GM12878 (cell line): ENCODE measurements around the gene C19orf47. TPM values are rescaled to one million over a fixed set of nuclear protein-coding genes. Genes with fewer than 3 reads are reported as not detected.

Experiments used
- ASH2L ChIP-seq: fragments of 300-600, 200-600 bp; sonication (generic); IDR thresholded peaks from 2 replicates; pipeline ENCODE4 v1.6.1; 2017; ENCODE audit warnings: low read depth, mild to moderate bottlenecking, borderline replicate concordance
- GATAD2B ChIP-seq: fragments of 450-650 bp; conservative IDR thresholded peaks from 2 replicates; pipeline ENCODE4 v1.6.1; 2017; ENCODE audit warnings: low read depth, mild to moderate bottlenecking, moderate library complexity
- HDAC6 ChIP-seq: fragments of 200-600 bp; sonication (generic); IDR thresholded peaks from one replicate; pipeline ENCODE4 v1.8.0; 2017; ENCODE audit warnings: antibody characterized with exemption; ENCODE audit not compliant: unreplicated experiment
- IRF4 ChIP-seq: IDR thresholded peaks from 2 replicates; pipeline ENCODE4 v1.6.1; 2011; ENCODE audit warnings: low read depth, low read length
- MTA3 ChIP-seq: IDR thresholded peaks from 2 replicates; pipeline ENCODE4 v1.6.1; 2012; ENCODE audit warnings: low read length, inconsistent platforms, borderline replicate concordance
- NFIC ChIP-seq: IDR thresholded peaks from 2 replicates; pipeline ENCODE4 v1.6.1; 2012; ENCODE audit warnings: low read depth, mild to moderate bottlenecking, inconsistent platforms, low read length, moderate library complexity
- NFYA ChIP-seq: IDR thresholded peaks from 2 replicates; pipeline ENCODE4 v1.6.1; 2011; ENCODE audit warnings: low read depth, mild to moderate bottlenecking, low read length, improper control_type of control experiment, borderline replicate concordance
- NR2C2 ChIP-seq: IDR thresholded peaks from 2 replicates; pipeline ENCODE4 v1.6.1; 2011; ENCODE audit warnings: borderline replicate concordance, low read depth; ENCODE audit not compliant: control insufficient read depth, insufficient read length
- PAX5 ChIP-seq: IDR thresholded peaks from 2 replicates; pipeline ENCODE4 v1.6.1; 2011; ENCODE audit warnings: low read depth, low read length, borderline replicate concordance
- PRDM15 ChIP-seq: fragments of 450-650 bp; formaldehyde crosslinking; IDR thresholded peaks from 2 replicates; pipeline ENCODE4 v1.4.0; 2020; ENCODE audit warnings: mild to moderate bottlenecking, moderate library complexity
- RAD21 ChIP-seq: IDR thresholded peaks from 2 replicates; pipeline ENCODE4 v1.6.1; 2011; ENCODE audit warnings: mild to moderate bottlenecking, low read depth, low read length, moderate library complexity; ENCODE audit not compliant: insufficient read depth
- RBBP5 ChIP-seq: fragments of 200-600 bp; sonication (generic); conservative IDR thresholded peaks from 2 replicates; pipeline ENCODE4 v1.6.1; 2016
- SMAD5 ChIP-seq: IDR thresholded peaks from 2 replicates; pipeline ENCODE4 v1.6.1; 2016; ENCODE audit warnings: antibody characterized with exemption, low read depth
- SMC3 ChIP-seq: IDR thresholded peaks from 2 replicates; pipeline ENCODE4 v1.6.1; 2011; ENCODE audit warnings: low read length, improper control_type of control experiment, borderline replicate concordance
- USF1 ChIP-seq: IDR thresholded peaks from 2 replicates; pipeline ENCODE4 v1.6.1; 2011; ENCODE audit warnings: borderline replicate concordance, low read depth, mild to moderate bottlenecking, moderate library complexity, mixed read lengths, low read length; ENCODE audit not compliant: insufficient read depth; ENCODE audit errors: extremely low read length
- YY1 ChIP-seq: IDR thresholded peaks from 2 replicates; pipeline ENCODE4 v1.6.1; 2011; ENCODE audit warnings: low read depth, mild to moderate bottlenecking, low read length
- ZNF217 ChIP-seq: fragments of 450-650 bp; IDR thresholded peaks from 2 replicates; pipeline ENCODE4 v1.6.1; 2017; ENCODE audit warnings: antibody characterized with exemption, mild to moderate bottlenecking
- ZSCAN29 ChIP-seq: fragments of 450-650 bp; IDR thresholded peaks from 2 replicates; pipeline ENCODE4 v1.6.1; 2017; ENCODE audit warnings: mild to moderate bottlenecking, moderate library complexity
- polyA plus RNA-seq, 11 experiments: library from polyadenylated mRNA; depleted of rRNA in 4 of 11; unstranded in 6 of 11; stranded (reverse) in 5 of 11; fragments of >200 nt; fragmentation: Nextera tagmentation in 4 of 11; fragmentation: Illumina TruSeq in 1 of 11; extraction: Ambion mirVana in 4 of 11; extraction: Trizol in 1 of 11; gene quantifications; 1 replicate in 1 of 11; 2 replicates in 10 of 11; pipeline versions ENCODE4 v1.2.1 to v1.2.3, GENCODE V29; 2011 to 2016; ENCODE audit warnings: inconsistent platforms in 2 of 11, missing spikeins in 2 of 11, low read depth in 1 of 11
- total RNA-seq, 4 experiments: library from RNA; depleted of rRNA in 3 of 4; stranded (reverse); fragments of >200 nt in 3 of 4; fragmentation: Illumina TruSeq in 1 of 4; extraction: Trizol in 1 of 4; gene quantifications; 2 replicates each; pipeline versions ENCODE4 v1.2.1 to v1.2.3, GENCODE V29; 2013 to 2021
- TF ChIP-seq, protein P1 (sequence below), 3 experiments: IDR thresholded peaks in 2 of 3; conservative IDR thresholded peaks in 1 of 3; 2 replicates each; pipeline ENCODE4 v1.5.1; 2011; ENCODE audit warnings: low read depth in 3 of 3, low read length in 3 of 3, mild to moderate bottlenecking in 3 of 3, control low read depth in 2 of 3, moderate library complexity in 2 of 3, inconsistent platforms in 1 of 3, mixed read lengths in 1 of 3; ENCODE audit not compliant: control insufficient read depth in 2 of 3, insufficient read depth in 1 of 3; ENCODE audit errors: extremely low read depth in 1 of 3
- TF ChIP-seq, protein P2 (sequence below): fragments of 450-650 bp; formaldehyde crosslinking; IDR thresholded peaks from 2 replicates; pipeline ENCODE4 v1.5.0; 2022; ENCODE audit warnings: mild to moderate bottlenecking, missing genetic modification characterization

The C19orf47 gene
- total and polyA plus RNA-seq, 10 of the 15 experiments (the other 5 are each of a cell fraction or from before 2014, with no cell fraction given) = 0.11 to 29.1 (median 20.2) TPM

DNA sequence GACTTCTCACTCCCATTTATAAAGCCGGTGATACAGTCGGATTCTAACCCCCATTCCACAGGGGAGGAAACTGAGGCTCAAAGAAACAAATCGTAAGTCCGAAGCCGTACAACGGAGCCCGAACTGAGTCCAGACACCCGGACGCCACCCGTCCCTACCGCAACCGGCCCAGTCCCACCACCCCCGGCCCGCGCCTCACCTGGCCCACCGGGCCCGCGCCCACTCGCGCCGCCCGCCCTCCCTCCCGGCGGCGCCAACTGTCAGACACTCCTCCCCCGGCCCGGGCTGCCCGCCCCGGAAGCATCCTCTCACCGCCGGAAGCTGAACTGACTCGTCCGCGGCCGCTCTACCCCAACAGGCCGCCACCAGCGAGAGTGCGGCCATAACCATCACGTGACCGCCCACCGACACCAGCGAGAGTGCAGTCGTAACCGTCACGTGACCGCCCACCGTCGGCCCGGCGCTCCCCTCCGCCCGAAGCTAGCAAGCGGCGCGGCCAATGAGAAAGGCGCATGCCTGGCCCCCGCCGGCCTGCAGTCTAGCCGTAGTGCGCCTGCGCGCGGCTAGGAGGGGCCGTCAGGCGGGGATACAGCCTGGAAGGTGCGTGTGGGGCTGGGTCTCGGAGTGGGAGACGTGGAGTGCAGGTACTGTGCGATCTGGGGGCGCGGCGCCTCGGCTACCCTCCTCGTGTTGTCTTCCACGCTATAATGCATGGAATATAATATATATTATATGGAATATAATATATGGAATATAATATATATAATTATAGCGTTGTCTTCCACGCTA lies at the start of gene C19orf47, which contains the start of gene PLD3 (continued):
- TF ChIP-seq NFIC (no peak), YY1 (peak; percentile 95), PAX5 (0 out of 2 replicates have a peak, but pooled peaks have one; percentile 7), RAD21 (no peak), NFYA (no peak), HDAC6 (no peak), ZNF217 (no peak), PRDM15 (CRISPR knock-in tag) (peak; percentile 98), IRF4 (no peak), GATAD2B (no peak), SMC3 (no peak), RBBP5 (no peak), MTA3 (no peak), ZSCAN29 (no peak), SMAD5 (no peak; the same call in 1 of the 2 replicates), USF1 (peak; percentile 100), NR2C2 (no peak), ASH2L (no peak)
- TF ChIP-seq, protein P1, sequence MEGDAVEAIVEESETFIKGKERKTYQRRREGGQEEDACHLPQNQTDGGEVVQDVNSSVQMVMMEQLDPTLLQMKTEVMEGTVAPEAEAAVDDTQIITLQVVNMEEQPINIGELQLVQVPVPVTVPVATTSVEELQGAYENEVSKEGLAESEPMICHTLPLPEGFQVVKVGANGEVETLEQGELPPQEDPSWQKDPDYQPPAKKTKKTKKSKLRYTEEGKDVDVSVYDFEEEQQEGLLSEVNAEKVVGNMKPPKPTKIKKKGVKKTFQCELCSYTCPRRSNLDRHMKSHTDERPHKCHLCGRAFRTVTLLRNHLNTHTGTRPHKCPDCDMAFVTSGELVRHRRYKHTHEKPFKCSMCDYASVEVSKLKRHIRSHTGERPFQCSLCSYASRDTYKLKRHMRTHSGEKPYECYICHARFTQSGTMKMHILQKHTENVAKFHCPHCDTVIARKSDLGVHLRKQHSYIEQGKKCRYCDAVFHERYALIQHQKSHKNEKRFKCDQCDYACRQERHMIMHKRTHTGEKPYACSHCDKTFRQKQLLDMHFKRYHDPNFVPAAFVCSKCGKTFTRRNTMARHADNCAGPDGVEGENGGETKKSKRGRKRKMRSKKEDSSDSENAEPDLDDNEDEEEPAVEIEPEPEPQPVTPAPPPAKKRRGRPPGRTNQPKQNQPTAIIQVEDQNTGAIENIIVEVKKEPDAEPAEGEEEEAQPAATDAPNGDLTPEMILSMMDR (IDR thresholded peaks at IDR 0.05 in 2 of 3, conservative IDR thresholded peaks at IDR 0.05 in 1 of 3; ENCODE audit: control insufficient read depth in 2 of 3, extremely low read depth in 1 of 3, insufficient read depth in 1 of 3, low read depth in 3 of 3, low read length in 3 of 3) = no peak
- TF ChIP-seq, protein P2, sequence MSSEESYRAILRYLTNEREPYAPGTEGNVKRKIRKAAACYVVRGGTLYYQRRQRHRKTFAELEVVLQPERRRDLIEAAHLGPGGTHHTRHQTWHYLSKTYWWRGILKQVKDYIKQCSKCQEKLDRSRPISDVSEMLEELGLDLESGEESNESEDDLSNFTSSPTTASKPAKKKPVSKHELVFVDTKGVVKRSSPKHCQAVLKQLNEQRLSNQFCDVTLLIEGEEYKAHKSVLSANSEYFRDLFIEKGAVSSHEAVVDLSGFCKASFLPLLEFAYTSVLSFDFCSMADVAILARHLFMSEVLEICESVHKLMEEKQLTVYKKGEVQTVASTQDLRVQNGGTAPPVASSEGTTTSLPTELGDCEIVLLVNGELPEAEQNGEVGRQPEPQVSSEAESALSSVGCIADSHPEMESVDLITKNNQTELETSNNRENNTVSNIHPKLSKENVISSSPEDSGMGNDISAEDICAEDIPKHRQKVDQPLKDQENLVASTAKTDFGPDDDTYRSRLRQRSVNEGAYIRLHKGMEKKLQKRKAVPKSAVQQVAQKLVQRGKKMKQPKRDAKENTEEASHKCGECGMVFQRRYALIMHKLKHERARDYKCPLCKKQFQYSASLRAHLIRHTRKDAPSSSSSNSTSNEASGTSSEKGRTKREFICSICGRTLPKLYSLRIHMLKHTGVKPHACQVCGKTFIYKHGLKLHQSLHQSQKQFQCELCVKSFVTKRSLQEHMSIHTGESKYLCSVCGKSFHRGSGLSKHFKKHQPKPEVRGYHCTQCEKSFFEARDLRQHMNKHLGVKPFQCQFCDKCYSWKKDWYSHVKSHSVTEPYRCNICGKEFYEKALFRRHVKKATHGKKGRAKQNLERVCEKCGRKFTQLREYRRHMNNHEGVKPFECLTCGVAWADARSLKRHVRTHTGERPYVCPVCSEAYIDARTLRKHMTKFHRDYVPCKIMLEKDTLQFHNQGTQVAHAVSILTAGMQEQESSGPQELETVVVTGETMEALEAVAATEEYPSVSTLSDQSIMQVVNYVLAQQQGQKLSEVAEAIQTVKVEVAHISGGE (CRISPR knock-in tag) = peak; percentile 78
